Smooth muscle cell (in vitro differentiated cells): ENCODE results near the gene DPM1. TPM values are rescaled to one million over a fixed set of nuclear protein-coding genes. Genes with fewer than 3 reads are reported as not detected.

ENCODE experiments used
- DNase-seq: peaks from one replicate; lab custom pipeline; 2025; ENCODE audit not compliant: unreplicated experiment; lab: John Stamatoyannopoulos, UW
- H2AFZ ChIP-seq: fragments of 200-600 bp; sonication (generic); 2 replicates; pipeline ENCODE4 v1.6.0; 2016; ENCODE audit warnings: antibody characterized with exemption, low read depth, mild to moderate bottlenecking
- H3F3A ChIP-seq: fragments of 200-600 bp; sonication (generic); 2 replicates; pipeline ENCODE4 v1.6.0; 2017; ENCODE audit warnings: antibody characterized with exemption, low read depth
- H3K27ac ChIP-seq: fragments of 200-600 bp; sonication (generic); 2 replicates; pipeline ENCODE4 v1.5.1; 2016; ENCODE audit warnings: low read depth, mild to moderate bottlenecking
- H3K27me3 ChIP-seq: fragments of 200-600 bp; sonication (generic); 2 replicates; pipeline ENCODE4 v1.6.1; 2016; ENCODE audit warnings: low read depth, mild to moderate bottlenecking
- H3K36me3 ChIP-seq: fragments of 200-600 bp; sonication (generic); 2 replicates; pipeline ENCODE4 v1.5.1; 2016; ENCODE audit warnings: low read depth
- H3K4me1 ChIP-seq: fragments of 200-600 bp; sonication (generic); 2 replicates; pipeline ENCODE4 v1.5.1; 2016; ENCODE audit warnings: low read depth
- H3K4me2 ChIP-seq: fragments of 200-600 bp; sonication (generic); 2 replicates; pipeline ENCODE4 v1.6.0; 2016; ENCODE audit warnings: mild to moderate bottlenecking
- H3K4me3 ChIP-seq: fragments of 200-600 bp; sonication (generic); 2 replicates; pipeline ENCODE4 v1.5.1; 2016; ENCODE audit warnings: mild to moderate bottlenecking
- H3K79me2 ChIP-seq: fragments of 200-600 bp; sonication (generic); 2 replicates; pipeline ENCODE4 v1.6.0; 2016; ENCODE audit warnings: low read depth, mild to moderate bottlenecking
- H3K9ac ChIP-seq: fragments of 200-600 bp; sonication (generic); 2 replicates; pipeline ENCODE4 v1.6.0; 2016; ENCODE audit warnings: low read depth
- H3K9me3 ChIP-seq: fragments of 200-600 bp; sonication (generic); replicated peaks from 2 replicates; pipeline ENCODE4 v1.5.1; 2016; ENCODE audit warnings: low read depth
- H4K20me1 ChIP-seq: fragments of 200-600 bp; sonication (generic); 2 replicates; pipeline ENCODE4 v1.6.0; 2016; ENCODE audit warnings: low read depth
- CTCF ChIP-seq: fragments of 200-600 bp; sonication (generic); IDR thresholded peaks from 2 replicates; pipeline ENCODE4 v1.5.1; 2017; ENCODE audit warnings: borderline replicate concordance, mild to moderate bottlenecking, antibody characterized with exemption; ENCODE audit not compliant: insufficient read depth, poor library complexity, severe bottlenecking
- WGBS: methylation state at CpG from one replicate; pipeline ENCODE4 v1.1.7; 2016; ENCODE audit warnings: low lambda C conversion rate; 5-methylcytosine and 5-hydroxymethylcytosine counted together
- polyA plus RNA-seq: library from polyadenylated mRNA; unstranded; fragments of >200 nt; fragmentation: Nextera tagmentation; extraction: Ambion mirVana; gene quantifications from 2 replicates; pipeline ENCODE4 v1.2.1, GENCODE V29; 2016
- total RNA-seq: library from RNA; depleted of rRNA; stranded (reverse); fragments of >200 nt; gene quantifications from 2 replicates; pipeline ENCODE4 v1.2.3, GENCODE V29; 2014

DPM1 gene
- total and polyA plus RNA-seq, 2 experiments from 2014 or later, result 89.1 to 141 TPM

GRCh38 chr20:50975701-50976330, 17.5 kb upstream of the DPM1 start:
- H3K36me3 ChIP-seq, result no peaks in the 10 kb centered on the region
- no peaks in the 10 kb centered on the region for H3K9me3 ChIP-seq
- H3K27ac ChIP-seq, result no peak overlapping the region
- no peak overlapping the region for H2AFZ ChIP-seq
- no peak overlapping the region for H3K4me3 ChIP-seq
- H3F3A ChIP-seq, result no peaks in the 10 kb centered on the region
- no peak overlapping the region for H3K4me2 ChIP-seq
- no peak overlapping the region for H3K9ac ChIP-seq
- H4K20me1 ChIP-seq, result no peaks in the 10 kb centered on the region
- DNase-seq, result no peak
- H3K27me3 ChIP-seq, result no peaks in the 10 kb centered on the region
- TF ChIP-seq CTCF, result no peak
- H3K79me2 ChIP-seq, result no peaks in the 10 kb centered on the region
- WGBS, result 94% methylated on average over 10 of the region's 10 CpGs
- H3K4me1 ChIP-seq, result no peaks in the 10 kb centered on the region

DNA sequence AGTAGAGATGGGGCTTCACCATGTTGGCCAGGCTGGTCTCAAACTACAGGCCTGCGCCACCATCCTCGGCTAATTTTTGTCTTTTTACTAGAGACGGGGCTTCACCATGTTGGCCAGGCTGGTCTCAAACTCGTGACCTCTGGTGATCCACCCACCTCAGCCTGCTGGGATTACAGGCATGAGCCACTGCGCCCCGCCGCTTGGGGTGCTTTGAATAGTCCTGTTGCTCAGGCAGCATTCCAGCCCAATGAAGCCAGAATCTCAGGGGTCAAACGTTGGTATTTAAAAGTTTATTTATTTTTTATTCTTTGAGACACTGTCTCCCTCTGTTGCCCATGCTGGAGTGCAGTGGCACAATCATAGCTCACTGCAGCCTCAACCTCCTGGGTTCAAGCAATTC, 11.6 kb upstream of the DPM1 start:
- Histone ChIP-seq H4K20me1 (no peaks in the 10 kb centered on the region), H3K4me1 (peaks cover 22% of the 10 kb centered on the region), H3K79me2 (no peaks in the 10 kb centered on the region), H3K4me3 (no peak overlapping the region), H3K9ac (no peak overlapping the region), H2AFZ (no peak overlapping the region), H3K27ac (no peak overlapping the region), H3K4me2 (no peak overlapping the region), H3K27me3 (no peaks in the 10 kb centered on the region), H3K36me3 (no peaks in the 10 kb centered on the region), H3F3A (no peaks in the 10 kb centered on the region), H3K9me3 (no peaks in the 10 kb centered on the region)
- WGBS, result 94% methylated on average over 8 of the region's 8 CpGs
- no peak for DNase-seq
- no peak for TF ChIP-seq CTCF

GRCh38 chr20:50969435-50969834, 11.1 kb upstream of the DPM1 start:
- H3K9me3 ChIP-seq, result no peaks in the 10 kb centered on the region
- 88% methylated on average over 5 of the region's 5 CpGs for WGBS
- no peak overlapping the region for H3K27ac ChIP-seq
- H3K4me3 ChIP-seq, result no peak overlapping the region
- H2AFZ ChIP-seq, result no peak overlapping the region
- H3K4me2 ChIP-seq, result no peak overlapping the region
- no peaks in the 10 kb centered on the region for H4K20me1 ChIP-seq
- peaks cover 22% of the 10 kb centered on the region for H3K4me1 ChIP-seq
- no peaks in the 10 kb centered on the region for H3K79me2 ChIP-seq
- H3F3A ChIP-seq, result no peaks in the 10 kb centered on the region
- H3K36me3 ChIP-seq, result no peaks in the 10 kb centered on the region
- TF ChIP-seq CTCF, result no peak
- no peaks in the 10 kb centered on the region for H3K27me3 ChIP-seq
- no peak for DNase-seq
- H3K9ac ChIP-seq, result no peak overlapping the region

- H4K20me1 ChIP-seq, result no peaks in the 10 kb centered on the region
- H3K27ac ChIP-seq, result no peak overlapping the region
- no peak for DNase-seq
- TF ChIP-seq CTCF, result no peak
- no peak overlapping the region for H3K9ac ChIP-seq
- H3K79me2 ChIP-seq, result no peaks in the 10 kb centered on the region
- no peaks in the 10 kb centered on the region for H3K27me3 ChIP-seq
- WGBS, result 90% methylated on average over 9 of the region's 9 CpGs
- H3K9me3 ChIP-seq, result no peaks in the 10 kb centered on the region
- H3K4me3 ChIP-seq, result no peak overlapping the region
- H3K36me3 ChIP-seq, result no peaks in the 10 kb centered on the region
- H3F3A ChIP-seq, result no peaks in the 10 kb centered on the region
- H3K4me1 ChIP-seq, result peaks cover 22% of the 10 kb centered on the region
- no peak overlapping the region for H2AFZ ChIP-seq
- H3K4me2 ChIP-seq, result no peak overlapping the region
These were observed 10.0 kb upstream of the DPM1 start for GRCh38 chr20:50968289-50968688.
